Kidney epithelial cell (primary cell): Measurements from ENCODE around the gene CCDC174. TPM values are rescaled to one million over a fixed set of nuclear protein-coding genes. Genes with fewer than 3 reads are reported as not detected.

Experiments used
- DNase-seq: peaks from one replicate; pipeline ENCODE4 v3.0.0-alpha.2; 2010; ENCODE audit warnings: low read depth
- H3K27me3 ChIP-seq: 2 replicates; pipeline ENCODE4 v1.6.0; 2011; ENCODE audit warnings: low read length; ENCODE audit not compliant: control insufficient read depth, insufficient read depth
- H3K36me3 ChIP-seq: 2 replicates; pipeline ENCODE4 v1.5.1; 2011; ENCODE audit warnings: low read length; ENCODE audit not compliant: control insufficient read depth, insufficient read depth
- H3K4me3 ChIP-seq: 2 replicates; pipeline ENCODE4 v1.5.1; 2011; ENCODE audit warnings: low read depth, mild to moderate bottlenecking, control low read depth, low read length
- total RNA-seq: library from RNA; depleted of rRNA; stranded (reverse); fragments of >200 nt; gene quantifications from 2 replicates; pipeline ENCODE4 v1.2.3, GENCODE V29; 2015
- TF ChIP-seq, protein P1 (sequence below): IDR thresholded peaks from 2 replicates; pipeline ENCODE4 v1.5.1; 2011; ENCODE audit warnings: mild to moderate bottlenecking, moderate library complexity, low read length, control low read depth, inconsistent platforms; ENCODE audit not compliant: insufficient read depth, poor library complexity, severe bottlenecking

Gene CCDC174
- total RNA-seq, 1 donor from 2014 or later: 21.7 TPM

DNA sequence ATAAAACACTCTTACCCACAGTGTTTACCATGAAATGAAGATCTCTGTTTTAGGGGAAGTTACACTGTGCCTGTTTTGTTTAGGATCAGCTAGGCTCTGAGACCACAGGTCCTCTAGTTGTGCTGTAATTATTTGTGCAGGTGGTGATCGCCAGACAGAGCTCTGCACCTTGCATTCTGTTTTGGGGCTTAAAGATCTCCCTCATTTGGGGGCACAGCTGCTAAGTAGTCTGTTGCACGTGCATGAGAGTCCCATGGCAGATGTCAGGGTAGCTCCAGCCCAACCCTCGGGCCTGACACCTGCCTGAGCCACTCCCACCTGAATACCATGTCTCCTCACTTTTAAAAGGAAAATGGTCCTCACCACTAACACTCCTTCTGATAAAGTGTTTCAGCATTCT lies 35.8 kb downstream of the CCDC174 start:
- Histone ChIP-seq H3K27me3 (no peaks in the 10 kb centered on the region), H3K36me3 (no peaks in the 10 kb centered on the region), H3K4me3 (no peak overlapping the region)
- TF ChIP-seq, protein P1, sequence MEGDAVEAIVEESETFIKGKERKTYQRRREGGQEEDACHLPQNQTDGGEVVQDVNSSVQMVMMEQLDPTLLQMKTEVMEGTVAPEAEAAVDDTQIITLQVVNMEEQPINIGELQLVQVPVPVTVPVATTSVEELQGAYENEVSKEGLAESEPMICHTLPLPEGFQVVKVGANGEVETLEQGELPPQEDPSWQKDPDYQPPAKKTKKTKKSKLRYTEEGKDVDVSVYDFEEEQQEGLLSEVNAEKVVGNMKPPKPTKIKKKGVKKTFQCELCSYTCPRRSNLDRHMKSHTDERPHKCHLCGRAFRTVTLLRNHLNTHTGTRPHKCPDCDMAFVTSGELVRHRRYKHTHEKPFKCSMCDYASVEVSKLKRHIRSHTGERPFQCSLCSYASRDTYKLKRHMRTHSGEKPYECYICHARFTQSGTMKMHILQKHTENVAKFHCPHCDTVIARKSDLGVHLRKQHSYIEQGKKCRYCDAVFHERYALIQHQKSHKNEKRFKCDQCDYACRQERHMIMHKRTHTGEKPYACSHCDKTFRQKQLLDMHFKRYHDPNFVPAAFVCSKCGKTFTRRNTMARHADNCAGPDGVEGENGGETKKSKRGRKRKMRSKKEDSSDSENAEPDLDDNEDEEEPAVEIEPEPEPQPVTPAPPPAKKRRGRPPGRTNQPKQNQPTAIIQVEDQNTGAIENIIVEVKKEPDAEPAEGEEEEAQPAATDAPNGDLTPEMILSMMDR: no peak
- DNase-seq: no peak

DNA sequence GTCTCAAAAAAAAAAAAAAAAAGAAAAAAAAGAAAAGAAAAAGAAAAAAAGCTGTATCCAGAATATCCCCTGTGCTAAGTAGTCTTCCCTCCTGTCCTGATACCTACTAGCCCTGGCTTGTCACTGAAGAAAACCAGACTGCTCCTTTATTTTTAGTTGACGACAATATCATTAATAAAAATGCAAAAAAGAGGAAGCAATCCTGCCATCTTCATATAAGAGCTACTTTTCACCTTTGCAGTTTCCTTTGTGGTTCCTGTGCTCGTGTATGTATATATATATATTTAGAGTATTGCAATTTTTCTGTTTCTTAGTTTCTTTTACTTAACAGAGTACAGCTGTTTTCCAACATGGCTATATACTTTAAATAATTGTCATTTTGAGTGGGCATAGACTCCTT lies 37.0 kb downstream of the CCDC174 start:
- H3K36me3 ChIP-seq: no peaks in the 10 kb centered on the region
- no peak overlapping the region for H3K4me3 ChIP-seq
- no peak for DNase-seq
- TF ChIP-seq, protein P1: no peak
- no peaks in the 10 kb centered on the region for H3K27me3 ChIP-seq

DNA sequence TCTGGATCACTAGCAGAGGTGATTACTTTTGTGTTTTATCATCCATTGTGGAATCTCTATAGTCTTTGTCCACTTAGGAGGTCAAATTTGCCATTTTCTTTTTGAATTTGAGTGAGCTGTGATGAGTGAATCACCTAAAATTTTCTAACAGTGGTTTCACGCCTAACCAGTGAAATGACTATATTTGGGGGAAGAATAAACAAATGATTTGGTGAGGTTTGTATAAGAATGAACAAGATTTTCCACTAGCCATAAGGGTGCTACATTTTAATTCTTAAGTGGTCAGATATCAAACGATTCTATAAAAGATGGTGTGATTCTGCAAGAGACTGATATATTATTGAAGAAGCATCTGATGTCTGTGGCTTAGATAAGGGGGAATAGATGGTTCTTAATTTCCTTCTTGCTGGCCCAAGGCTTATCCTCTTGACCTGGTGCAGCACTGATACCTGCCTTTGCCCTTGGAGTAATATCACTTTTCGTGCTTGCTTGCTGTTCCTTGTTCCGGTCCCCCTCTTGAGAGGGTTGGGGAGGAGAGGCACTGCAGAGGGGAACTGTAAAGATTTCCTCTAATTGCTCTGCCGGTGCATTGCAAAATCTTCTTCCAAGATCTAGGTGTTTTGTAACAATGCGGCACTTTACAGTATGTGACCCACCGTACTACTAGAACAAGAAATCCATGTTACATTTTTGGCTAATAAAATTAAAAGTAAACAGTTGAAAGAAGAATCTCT lies 37.9 kb downstream of the CCDC174 start:
- TF ChIP-seq, protein P1: no peak
- no peak for DNase-seq
- H3K4me3 ChIP-seq: no peak overlapping the region
- no peaks in the 10 kb centered on the region for H3K27me3 ChIP-seq
- H3K36me3 ChIP-seq: no peaks in the 10 kb centered on the region

DNA sequence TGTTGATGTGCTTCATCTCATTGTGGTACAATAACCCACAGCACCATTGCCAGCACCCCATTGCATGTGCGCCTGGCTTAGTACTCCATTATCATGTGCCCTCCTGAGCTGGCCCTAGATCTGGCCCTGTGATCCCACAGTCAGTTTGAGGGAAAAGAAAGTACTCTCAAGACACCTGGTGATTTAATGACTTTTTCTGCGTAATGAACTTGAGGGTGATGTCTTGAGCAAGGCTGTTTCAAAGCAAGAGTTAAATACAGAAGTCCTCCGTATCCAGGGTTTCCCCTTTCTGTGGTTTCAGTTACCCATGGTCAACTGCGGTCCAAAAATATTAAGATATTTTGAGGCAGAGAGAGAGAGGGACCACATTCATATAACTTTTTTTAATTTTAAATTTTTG lies 39.7 kb downstream of the CCDC174 start:
- Histone ChIP-seq H3K27me3 (no peaks in the 10 kb centered on the region), H3K36me3 (no peaks in the 10 kb centered on the region), H3K4me3 (no peak overlapping the region)
- DNase-seq: no peak
- TF ChIP-seq, protein P1: no peak

DNA sequence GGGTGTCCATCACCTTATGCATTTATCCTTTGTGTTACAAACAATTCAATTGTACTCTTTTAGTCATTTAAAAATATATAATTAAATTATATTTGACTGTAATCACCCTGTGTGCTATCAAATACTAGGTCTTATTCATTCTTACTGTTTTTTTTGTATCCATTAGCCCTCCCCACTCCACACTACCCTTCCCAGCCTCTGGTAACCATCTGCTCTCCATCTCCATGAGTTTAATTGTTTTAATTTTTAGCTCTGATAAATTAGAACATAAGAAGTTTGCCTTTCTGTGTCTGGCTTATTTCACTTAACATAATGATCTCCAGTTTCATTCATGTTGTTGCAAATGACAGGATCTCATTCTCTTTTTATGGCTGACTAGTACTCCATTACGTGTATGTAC lies 40.2 kb downstream of the CCDC174 start:
- no peaks in the 10 kb centered on the region for H3K36me3 ChIP-seq
- H3K27me3 ChIP-seq: no peaks in the 10 kb centered on the region
- DNase-seq: no peak
- TF ChIP-seq, protein P1: no peak
- no peak overlapping the region for H3K4me3 ChIP-seq
